ENCODE measurements around the gene ZBTB7C.

DNA sequence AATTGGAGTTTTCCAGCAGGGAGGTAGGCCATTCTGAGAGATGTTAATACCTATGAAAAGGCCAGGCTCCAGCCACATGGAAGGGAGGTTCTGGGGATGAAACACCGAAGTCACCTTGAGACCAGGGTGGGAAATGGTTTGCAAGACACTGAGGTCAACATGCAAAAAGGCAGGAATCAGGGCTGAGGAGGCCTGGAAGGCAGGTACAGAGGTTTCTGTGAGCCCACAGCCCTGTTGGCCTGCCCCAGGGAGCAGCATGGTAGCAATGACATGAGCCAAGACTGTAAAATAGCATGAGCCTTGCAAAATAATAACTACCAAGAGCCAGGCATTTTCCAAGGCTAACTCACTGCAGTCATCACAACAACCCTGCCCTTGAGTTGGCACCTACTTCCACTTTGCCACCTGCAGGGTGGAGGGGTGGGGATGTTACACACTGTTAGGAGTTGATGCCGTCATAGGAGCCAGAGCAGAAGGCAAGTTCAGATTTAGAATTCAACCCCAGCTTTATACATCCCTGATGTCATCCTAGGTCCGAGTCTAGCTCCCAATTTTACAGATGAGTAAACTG, 61.3 kb downstream of the ZBTB7C start:
- TF ChIP-seq, protein P1, sequence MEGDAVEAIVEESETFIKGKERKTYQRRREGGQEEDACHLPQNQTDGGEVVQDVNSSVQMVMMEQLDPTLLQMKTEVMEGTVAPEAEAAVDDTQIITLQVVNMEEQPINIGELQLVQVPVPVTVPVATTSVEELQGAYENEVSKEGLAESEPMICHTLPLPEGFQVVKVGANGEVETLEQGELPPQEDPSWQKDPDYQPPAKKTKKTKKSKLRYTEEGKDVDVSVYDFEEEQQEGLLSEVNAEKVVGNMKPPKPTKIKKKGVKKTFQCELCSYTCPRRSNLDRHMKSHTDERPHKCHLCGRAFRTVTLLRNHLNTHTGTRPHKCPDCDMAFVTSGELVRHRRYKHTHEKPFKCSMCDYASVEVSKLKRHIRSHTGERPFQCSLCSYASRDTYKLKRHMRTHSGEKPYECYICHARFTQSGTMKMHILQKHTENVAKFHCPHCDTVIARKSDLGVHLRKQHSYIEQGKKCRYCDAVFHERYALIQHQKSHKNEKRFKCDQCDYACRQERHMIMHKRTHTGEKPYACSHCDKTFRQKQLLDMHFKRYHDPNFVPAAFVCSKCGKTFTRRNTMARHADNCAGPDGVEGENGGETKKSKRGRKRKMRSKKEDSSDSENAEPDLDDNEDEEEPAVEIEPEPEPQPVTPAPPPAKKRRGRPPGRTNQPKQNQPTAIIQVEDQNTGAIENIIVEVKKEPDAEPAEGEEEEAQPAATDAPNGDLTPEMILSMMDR (IDR thresholded peaks at IDR 0.05) = no peak
- TF ChIP-seq EP300 (IDR thresholded peaks at IDR 0.05) (no peak), POLR2AphosphoS5 (IDR thresholded peaks at IDR 0.05) (no peak), POLR2A (IDR thresholded peaks at IDR 0.05) (no peak)
